Astrocyte of the spinal cord (primary cell): Measurements from ENCODE around the gene FKBP9.
A peak's percentile ranks its signal among the peaks of the same experiment; 100 is the strongest.

Source experiments
- DNase-seq: peaks from one replicate; pipeline ENCODE4 v3.0.0; 2011; ENCODE audit warnings: low read depth, low spot score
- H3K4me3 ChIP-seq: 2 replicates; pipeline ENCODE4 v1.5.1; 2011; ENCODE audit warnings: low read depth, mild to moderate bottlenecking, low read length, moderate library complexity
- in situ Hi-C: cut with HindIII; loops from 2 replicates; pipeline ENCODE4 v1.10.0; 2017; ENCODE audit warnings: low sequenced_read_pairs
- TF ChIP-seq, protein P1 (sequence below): IDR thresholded peaks from 2 replicates; pipeline ENCODE4 v1.5.1; 2012; ENCODE audit warnings: low read depth, mild to moderate bottlenecking, low read length, inconsistent platforms

Gene FKBP9

DNA sequence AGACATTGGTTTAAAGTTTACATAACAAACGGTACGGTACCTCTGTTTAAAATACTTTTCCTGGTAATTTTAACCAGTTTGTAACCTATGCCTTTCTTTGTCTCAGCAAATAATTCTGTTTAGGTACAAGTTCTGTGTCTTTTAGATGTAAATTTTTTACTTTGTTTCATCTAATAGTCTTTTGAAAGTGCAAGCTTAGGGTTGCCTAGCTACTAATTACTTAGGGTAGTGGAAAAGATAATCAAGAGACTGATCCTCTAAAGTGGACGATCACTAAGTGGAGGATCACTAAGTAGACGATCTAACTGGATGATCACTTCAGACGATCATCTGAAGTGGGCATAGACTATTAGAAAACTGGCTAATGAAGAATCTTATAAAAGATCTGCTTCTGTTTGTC is 16.1 kb upstream of the FKBP9 start:
- peak; percentile 13 for DNase-seq
- TF ChIP-seq, protein P1, sequence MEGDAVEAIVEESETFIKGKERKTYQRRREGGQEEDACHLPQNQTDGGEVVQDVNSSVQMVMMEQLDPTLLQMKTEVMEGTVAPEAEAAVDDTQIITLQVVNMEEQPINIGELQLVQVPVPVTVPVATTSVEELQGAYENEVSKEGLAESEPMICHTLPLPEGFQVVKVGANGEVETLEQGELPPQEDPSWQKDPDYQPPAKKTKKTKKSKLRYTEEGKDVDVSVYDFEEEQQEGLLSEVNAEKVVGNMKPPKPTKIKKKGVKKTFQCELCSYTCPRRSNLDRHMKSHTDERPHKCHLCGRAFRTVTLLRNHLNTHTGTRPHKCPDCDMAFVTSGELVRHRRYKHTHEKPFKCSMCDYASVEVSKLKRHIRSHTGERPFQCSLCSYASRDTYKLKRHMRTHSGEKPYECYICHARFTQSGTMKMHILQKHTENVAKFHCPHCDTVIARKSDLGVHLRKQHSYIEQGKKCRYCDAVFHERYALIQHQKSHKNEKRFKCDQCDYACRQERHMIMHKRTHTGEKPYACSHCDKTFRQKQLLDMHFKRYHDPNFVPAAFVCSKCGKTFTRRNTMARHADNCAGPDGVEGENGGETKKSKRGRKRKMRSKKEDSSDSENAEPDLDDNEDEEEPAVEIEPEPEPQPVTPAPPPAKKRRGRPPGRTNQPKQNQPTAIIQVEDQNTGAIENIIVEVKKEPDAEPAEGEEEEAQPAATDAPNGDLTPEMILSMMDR = no peak
- peak overlapping the region; percentile 70 for H3K4me3 ChIP-seq
- in situ Hi-C loops = no loop called here

DNA sequence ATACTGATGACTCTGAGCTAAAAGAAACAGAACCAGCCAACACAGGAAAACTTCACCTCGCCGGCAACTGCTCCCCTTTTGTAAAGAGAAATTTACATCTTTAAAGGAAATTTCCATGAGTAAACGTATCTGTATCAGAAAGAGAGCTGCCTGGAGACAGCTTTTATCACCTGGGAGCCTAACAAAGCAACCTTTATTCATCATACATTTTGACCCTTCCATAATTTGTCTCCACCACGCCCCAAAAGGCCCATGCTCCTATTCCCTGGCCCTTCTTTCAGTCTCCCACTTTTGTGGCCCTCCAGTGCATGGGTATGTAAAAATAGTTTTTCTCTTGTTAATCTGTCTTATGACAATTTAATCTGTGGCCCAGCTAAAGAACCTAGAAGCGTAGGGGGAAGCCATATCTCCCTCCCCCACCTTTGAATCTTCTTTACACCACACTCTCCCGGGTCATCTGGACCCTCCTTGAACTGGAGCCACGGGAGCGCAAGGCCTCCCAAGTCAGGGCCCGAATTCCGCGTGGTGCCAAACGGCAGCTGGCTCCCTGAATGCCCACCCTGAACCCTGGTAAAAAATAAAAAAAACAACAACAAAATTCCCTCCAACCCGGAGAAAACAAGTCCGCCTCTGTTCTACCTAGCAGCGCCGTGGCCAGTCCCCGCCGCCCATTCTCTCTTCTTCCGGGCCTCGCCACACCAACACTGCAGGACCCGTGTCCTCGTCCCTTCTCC is 15.4 kb upstream of the FKBP9 start:
- peak overlapping the region; percentile 70 for H3K4me3 ChIP-seq
- DNase-seq = peak; percentile 13
- in situ Hi-C loops = no loop called here
- TF ChIP-seq, protein P1 = no peak

DNA sequence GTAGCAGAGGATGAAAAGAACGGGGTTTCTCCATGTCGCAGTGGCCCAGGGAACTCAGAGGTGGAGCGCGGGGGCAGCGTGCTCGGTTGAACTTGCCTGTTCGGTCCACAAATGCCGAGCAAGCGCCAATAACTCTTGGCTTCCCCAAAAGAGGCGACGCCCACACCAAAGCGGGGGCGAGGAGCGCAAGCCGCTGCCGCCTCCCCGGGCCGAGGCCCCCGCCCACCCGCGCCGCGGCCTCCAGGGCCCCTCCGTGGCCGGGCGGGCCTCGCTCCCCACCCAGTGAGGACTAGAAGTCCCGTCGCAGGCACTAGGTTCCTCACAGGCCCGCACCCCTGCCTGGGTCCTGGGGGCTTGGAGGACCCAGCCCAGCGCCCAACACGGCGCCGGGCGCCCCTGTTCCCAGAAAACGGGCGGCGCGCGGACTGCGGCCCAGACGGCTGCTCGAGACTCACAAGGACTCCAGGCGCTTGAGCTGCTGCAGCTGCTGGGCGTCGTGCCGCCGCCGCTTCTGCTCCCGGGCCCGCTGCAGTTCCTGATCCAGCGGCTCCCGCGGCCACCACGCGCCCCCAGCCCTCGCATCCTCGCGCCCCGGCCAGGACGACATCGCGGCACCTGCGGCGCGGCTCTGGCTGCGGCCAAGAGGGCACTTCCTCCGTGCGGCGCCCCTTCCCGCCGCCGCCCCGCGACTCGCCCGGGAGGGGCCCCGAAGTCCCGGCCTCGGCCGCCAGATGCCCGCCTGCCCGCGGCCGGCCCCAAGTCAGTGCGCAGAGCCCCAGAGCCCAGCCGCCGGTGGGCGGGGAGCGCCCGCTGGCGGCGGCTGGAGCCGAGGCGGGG is 14.6 kb upstream of the FKBP9 start:
- H3K4me3 ChIP-seq = peak overlapping the region; percentile 70
- TF ChIP-seq, protein P1 = peak; percentile 57
- in situ Hi-C loops = no loop called here
- peak; percentile 78 for DNase-seq

DNA sequence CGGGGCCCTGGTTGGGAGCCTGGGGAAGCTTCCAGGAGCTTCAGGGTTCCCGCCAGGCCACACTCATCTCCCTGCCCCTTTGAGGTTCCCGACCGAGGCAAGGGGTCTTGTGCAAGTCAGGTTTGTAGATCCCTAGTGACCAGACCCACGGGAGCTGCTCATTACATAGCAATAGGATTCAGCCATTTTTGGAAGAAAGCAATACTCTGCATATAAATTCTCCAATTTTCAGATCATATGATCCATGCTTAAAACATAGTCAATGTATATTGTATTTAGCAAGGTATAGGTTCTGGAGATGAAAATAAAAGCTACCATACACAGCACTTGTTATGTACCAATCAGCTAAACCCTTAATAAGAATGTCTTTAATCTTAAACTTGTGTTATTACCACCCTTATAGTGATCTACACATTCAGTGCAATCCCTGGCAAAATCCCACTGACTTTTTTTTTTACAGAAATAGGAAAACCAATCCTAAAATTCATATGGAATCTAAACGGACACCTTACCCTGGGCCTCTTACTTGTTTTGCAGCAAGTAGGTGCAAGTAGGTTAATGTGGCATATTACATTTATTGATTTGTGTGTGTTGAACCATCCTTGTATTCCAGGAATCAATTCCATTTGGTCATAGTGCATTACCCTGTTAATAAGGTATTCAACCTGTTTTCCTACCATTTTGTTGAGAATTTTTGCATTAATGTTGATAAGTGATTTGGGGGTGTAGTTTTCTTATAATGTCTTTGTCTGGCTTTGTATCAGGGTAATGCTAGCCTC is 13.8 kb upstream of the FKBP9 start:
- TF ChIP-seq, protein P1 = no peak
- in situ Hi-C loops = no loop called here
- peak overlapping the region; percentile 24 for H3K4me3 ChIP-seq
- DNase-seq = no peak

DNA sequence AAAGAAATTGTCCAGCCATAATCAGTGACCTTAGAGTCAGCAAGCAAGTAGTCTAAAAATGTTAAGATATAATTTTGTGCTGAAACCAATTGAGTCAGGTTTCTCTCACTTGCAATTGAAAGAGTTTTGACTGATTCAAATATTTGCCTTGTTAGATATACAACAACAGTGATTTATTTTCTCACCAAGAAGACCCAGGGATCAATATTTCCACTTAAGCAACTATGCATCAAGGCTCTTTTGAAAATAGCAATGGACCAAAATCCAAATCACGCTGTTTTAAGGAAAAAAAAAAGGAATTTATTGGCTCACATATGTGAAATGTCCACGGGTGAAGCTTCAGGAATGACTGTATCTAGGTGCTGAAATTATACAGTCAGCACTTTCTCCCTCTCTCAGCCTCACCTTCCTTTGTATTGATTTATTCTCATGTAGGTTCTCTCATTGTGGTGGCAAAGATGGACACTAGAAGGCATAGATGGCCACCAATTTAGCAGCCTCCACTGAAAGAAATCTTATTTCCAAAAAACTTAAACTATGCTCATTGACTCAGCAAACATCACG is 9.7 kb upstream of the FKBP9 start:
- in situ Hi-C loops = no loop called here
- TF ChIP-seq, protein P1 = no peak
- H3K4me3 ChIP-seq = no peak overlapping the region
- no peak for DNase-seq

DNA sequence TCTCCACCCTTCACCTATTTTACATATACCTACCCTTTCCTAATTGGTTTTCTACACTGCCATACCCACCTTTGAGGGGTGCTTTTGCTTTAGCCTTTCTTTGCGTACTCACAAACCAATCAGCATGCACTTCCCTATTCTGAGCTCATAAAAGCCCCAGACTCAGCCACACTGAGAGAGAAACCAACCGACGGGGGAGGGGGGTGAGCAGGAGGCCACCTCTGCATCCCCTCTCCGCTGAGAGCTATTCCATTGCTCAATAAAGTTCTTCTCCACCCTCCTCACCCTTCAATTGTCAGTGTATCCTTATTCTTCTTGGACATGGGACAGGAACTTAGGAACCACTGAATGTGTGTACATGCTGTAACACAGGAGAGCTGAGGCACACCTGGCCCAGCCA is 9.0 kb upstream of the FKBP9 start:
- TF ChIP-seq, protein P1 = no peak
- in situ Hi-C loops = no loop called here
- no peak overlapping the region for H3K4me3 ChIP-seq
- no peak for DNase-seq
